Neural cell (in vitro differentiated cells): ENCODE measurements around the gene ADAMTS17. TPM values are rescaled to one million over a fixed set of nuclear protein-coding genes. Genes with fewer than 3 reads are reported as not detected.
"Not testable (repeated sequence)": the region's sequence is repeated elsewhere in the genome, so short reads cannot be mapped to it uniquely, and the experiment has no call there.

ENCODE experiments used
- H2AFZ ChIP-seq: fragments of 200-600, 300-800 bp; sonication (generic), shearing (Covaris generic); 2 replicates; pipeline ENCODE4 v1.6.0; 2014; ENCODE audit warnings: low read depth, mild to moderate bottlenecking, antibody characterized with exemption, low read length, moderate library complexity
- H3F3A ChIP-seq: fragments of 200-600 bp; shearing (Covaris generic); 2 replicates; pipeline ENCODE4 v1.6.1; 2016; ENCODE audit warnings: mild to moderate bottlenecking, moderate library complexity, mixed read lengths, antibody characterized with exemption, low read length; ENCODE audit not compliant: insufficient read depth, poor library complexity, severe bottlenecking
- H3K27ac ChIP-seq: fragments of 200-600, 300-800 bp; sonication (generic), shearing (Covaris generic); 2 replicates; pipeline ENCODE4 v1.5.1; 2014; ENCODE audit warnings: mild to moderate bottlenecking, low read length, moderate library complexity
- H3K27me3 ChIP-seq: fragments of 300-800, 200-600 bp; sonication (generic), shearing (Covaris generic); 2 replicates; pipeline ENCODE4 v1.6.0; 2014; ENCODE audit warnings: mild to moderate bottlenecking, low read depth, low read length, moderate library complexity; ENCODE audit not compliant: insufficient read depth
- H3K36me3 ChIP-seq: fragments of 300-800, 200-600 bp; sonication (generic), shearing (Covaris generic); 2 replicates; pipeline ENCODE4 v1.5.1; 2014; ENCODE audit warnings: mild to moderate bottlenecking, antibody characterized with exemption, low read length, moderate library complexity; ENCODE audit not compliant: insufficient read depth
- H3K4me2 ChIP-seq: fragments of 300-800, 200-600 bp; sonication (generic), shearing (Covaris generic); 2 replicates; pipeline ENCODE4 v1.6.0; 2014; ENCODE audit warnings: mild to moderate bottlenecking, low read length
- H3K4me3 ChIP-seq: fragments of 300-800, 200-600 bp; sonication (generic), shearing (Covaris generic); 2 replicates; pipeline ENCODE4 v1.5.1; 2014; ENCODE audit warnings: mild to moderate bottlenecking, low read length, moderate library complexity
- H3K79me2 ChIP-seq: fragments of 200-600 bp; shearing (Covaris generic); replicated peaks from 2 replicates; pipeline ENCODE4 v1.6.0; 2014; ENCODE audit warnings: mild to moderate bottlenecking, low read length, moderate library complexity; ENCODE audit not compliant: insufficient read depth
- H3K9ac ChIP-seq: fragments of 300-800, 200-600 bp; sonication (generic), shearing (Covaris generic); 2 replicates; pipeline ENCODE4 v1.6.1; 2016; ENCODE audit warnings: mild to moderate bottlenecking, low read length, mixed read lengths
- H3K9me2 ChIP-seq: fragments of 200-600 bp; shearing (Covaris generic); 2 replicates; pipeline ENCODE4 v1.6.1; 2016; ENCODE audit warnings: mild to moderate bottlenecking, low read length, mixed read lengths; ENCODE audit not compliant: insufficient read depth
- H3K9me3 ChIP-seq: fragments of 200-600, 300-800 bp; sonication (generic), shearing (Covaris generic); 2 replicates; pipeline ENCODE4 v1.6.1; 2016; ENCODE audit warnings: mild to moderate bottlenecking, mixed run types, low read length, moderate library complexity, mixed read lengths
- H4K20me1 ChIP-seq: fragments of 200-600 bp; shearing (Covaris generic); 2 replicates; pipeline ENCODE4 v1.6.1; 2016; ENCODE audit warnings: mild to moderate bottlenecking, mixed run types; ENCODE audit not compliant: insufficient read depth
- EP300 ChIP-seq: fragments of 450-650 bp; conservative IDR thresholded peaks from 2 replicates; pipeline ENCODE4 v1.6.1; 2014; ENCODE audit warnings: antibody characterized with exemption, mild to moderate bottlenecking, moderate library complexity; ENCODE audit not compliant: poor library complexity, severe bottlenecking
- EZH2 ChIP-seq: fragments of 200-600, 300-800 bp; shearing (Covaris generic), sonication (generic); IDR thresholded peaks from 2 replicates; pipeline ENCODE4 v1.6.1; 2014; ENCODE audit warnings: antibody characterized with exemption, low read length, borderline replicate concordance, mild to moderate bottlenecking; ENCODE audit not compliant: insufficient read depth, poor library complexity, severe bottlenecking
- MXI1 ChIP-seq: fragments of 450-650 bp; conservative IDR thresholded peaks from 2 replicates; pipeline ENCODE4 v1.6.1; 2014; ENCODE audit warnings: antibody characterized with exemption, mild to moderate bottlenecking; ENCODE audit not compliant: poor library complexity, severe bottlenecking
- POLR2AphosphoS5 ChIP-seq: IDR thresholded peaks from 2 replicates; pipeline ENCODE4 v1.6.1; 2012
- RAD21 ChIP-seq: fragments of 450-650 bp; conservative IDR thresholded peaks from 2 replicates; pipeline ENCODE4 v1.6.1; 2014; ENCODE audit warnings: antibody characterized with exemption, mild to moderate bottlenecking, moderate library complexity
- REST ChIP-seq: IDR thresholded peaks from 2 replicates; pipeline ENCODE4 v1.6.1; 2012; ENCODE audit warnings: borderline replicate concordance
- SMC3 ChIP-seq: fragments of 450-650 bp; conservative IDR thresholded peaks from 2 replicates; pipeline ENCODE4 v1.6.1; 2014; ENCODE audit warnings: antibody characterized with exemption, mild to moderate bottlenecking, moderate library complexity; ENCODE audit not compliant: poor library complexity
- TAF1 ChIP-seq: IDR thresholded peaks from 2 replicates; pipeline ENCODE4 v1.6.1; 2012; ENCODE audit warnings: low read depth
- polyA plus RNA-seq: library from polyadenylated mRNA; depleted of rRNA; stranded (reverse); fragments of >200 nt; gene quantifications from 2 replicates; pipeline ENCODE4 v1.2.3, GENCODE V29; 2014
- TF ChIP-seq, protein P1 (sequence below): fragments of 450-650 bp; IDR thresholded peaks from 2 replicates; pipeline ENCODE4 v1.5.1; 2014; ENCODE audit warnings: antibody characterized with exemption, mild to moderate bottlenecking, moderate library complexity; ENCODE audit not compliant: poor library complexity, severe bottlenecking

Gene ADAMTS17
- polyA plus RNA-seq, 1 donor from 2014 or later: 0.04 TPM

DNA sequence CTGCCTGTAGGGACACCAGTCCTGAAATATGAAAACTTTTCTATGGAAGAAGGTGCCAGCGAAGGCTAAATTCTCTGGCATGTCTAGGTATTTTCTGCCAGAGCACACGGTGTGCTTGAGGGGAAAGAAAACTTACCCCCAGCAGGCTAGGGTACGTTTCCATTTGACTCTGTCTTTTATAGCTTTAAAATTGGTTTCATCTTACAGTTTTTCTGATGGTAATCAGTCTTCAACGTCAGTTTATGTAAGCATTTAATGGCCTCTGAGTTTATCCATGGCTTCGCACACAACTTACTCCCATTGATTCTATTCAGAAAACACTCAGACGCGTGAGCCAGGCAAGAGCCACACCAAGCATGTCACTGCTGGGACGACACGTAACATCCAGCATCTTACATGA is 249.7 kb downstream of the ADAMTS17 start:
- Histone ChIP-seq H3K36me3 (no peaks in the 10 kb centered on the region), H4K20me1 (no peaks in the 10 kb centered on the region), H3K9ac (no peak overlapping the region), H3K9me2 (no peaks in the 10 kb centered on the region), H3F3A (no peaks in the 10 kb centered on the region), H3K27me3 (no peaks in the 10 kb centered on the region), H3K9me3 (no peaks in the 10 kb centered on the region), H3K27ac (no peak overlapping the region), H2AFZ (no peak overlapping the region), H3K4me3 (no peak overlapping the region), H3K79me2 (no peaks in the 10 kb centered on the region), H3K4me2 (no peak overlapping the region)
- TF ChIP-seq EZH2: no peak
- TF ChIP-seq POLR2AphosphoS5: no peak
- no peak for TF ChIP-seq TAF1
- TF ChIP-seq EP300: no peak
- TF ChIP-seq MXI1: no peak
- no peak for TF ChIP-seq SMC3
- no peak for TF ChIP-seq RAD21
- TF ChIP-seq, protein P1, sequence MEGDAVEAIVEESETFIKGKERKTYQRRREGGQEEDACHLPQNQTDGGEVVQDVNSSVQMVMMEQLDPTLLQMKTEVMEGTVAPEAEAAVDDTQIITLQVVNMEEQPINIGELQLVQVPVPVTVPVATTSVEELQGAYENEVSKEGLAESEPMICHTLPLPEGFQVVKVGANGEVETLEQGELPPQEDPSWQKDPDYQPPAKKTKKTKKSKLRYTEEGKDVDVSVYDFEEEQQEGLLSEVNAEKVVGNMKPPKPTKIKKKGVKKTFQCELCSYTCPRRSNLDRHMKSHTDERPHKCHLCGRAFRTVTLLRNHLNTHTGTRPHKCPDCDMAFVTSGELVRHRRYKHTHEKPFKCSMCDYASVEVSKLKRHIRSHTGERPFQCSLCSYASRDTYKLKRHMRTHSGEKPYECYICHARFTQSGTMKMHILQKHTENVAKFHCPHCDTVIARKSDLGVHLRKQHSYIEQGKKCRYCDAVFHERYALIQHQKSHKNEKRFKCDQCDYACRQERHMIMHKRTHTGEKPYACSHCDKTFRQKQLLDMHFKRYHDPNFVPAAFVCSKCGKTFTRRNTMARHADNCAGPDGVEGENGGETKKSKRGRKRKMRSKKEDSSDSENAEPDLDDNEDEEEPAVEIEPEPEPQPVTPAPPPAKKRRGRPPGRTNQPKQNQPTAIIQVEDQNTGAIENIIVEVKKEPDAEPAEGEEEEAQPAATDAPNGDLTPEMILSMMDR: no peak
- TF ChIP-seq REST: no peak

DNA sequence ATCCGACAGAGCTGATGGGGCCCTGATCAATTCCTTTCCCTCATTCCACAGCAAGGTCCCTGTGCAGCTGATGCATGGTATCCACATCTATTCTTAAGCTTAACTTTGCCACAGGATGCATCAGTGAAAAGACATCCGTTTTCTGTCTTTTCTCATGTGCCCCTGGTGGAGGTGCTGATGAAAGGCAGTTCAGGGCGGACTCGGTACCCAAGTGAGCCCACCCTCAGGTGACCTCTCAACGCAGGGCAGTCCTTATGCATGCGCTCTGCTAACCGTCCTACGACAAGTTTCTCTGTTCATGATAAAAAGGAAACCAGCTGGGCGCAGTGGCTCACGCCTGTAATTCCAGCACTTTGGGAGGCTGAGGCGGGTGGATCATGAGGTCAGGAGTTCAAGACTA is 251.4 kb downstream of the ADAMTS17 start:
- Histone ChIP-seq H2AFZ (no peak overlapping the region), H3K9ac (no peak overlapping the region), H3K4me2 (no peak overlapping the region), H3K36me3 (no peaks in the 10 kb centered on the region), H3K9me3 (no peaks in the 10 kb centered on the region), H3F3A (no peaks in the 10 kb centered on the region), H3K9me2 (no peaks in the 10 kb centered on the region), H4K20me1 (no peaks in the 10 kb centered on the region), H3K79me2 (no peaks in the 10 kb centered on the region), H3K27me3 (no peaks in the 10 kb centered on the region), H3K4me3 (no peak overlapping the region), H3K27ac (no peak overlapping the region)
- TF ChIP-seq RAD21 (no peak), REST (no peak), EZH2 (no peak), SMC3 (no peak), EP300 (no peak), TAF1 (no peak), MXI1 (no peak)
- TF ChIP-seq, protein P1: no peak

GRCh38 chr15:100084042-100084821 is 257.5 kb downstream of the ADAMTS17 start:
- H3K9me3 ChIP-seq, H2AFZ ChIP-seq, H3K4me3 ChIP-seq, H3K9me2 ChIP-seq, H3F3A ChIP-seq, H3K27ac ChIP-seq, H3K27me3 ChIP-seq, H3K4me2 ChIP-seq, H3K9ac ChIP-seq, H3K36me3 ChIP-seq, H4K20me1 ChIP-seq, H3K79me2 ChIP-seq: not testable (repeated sequence)
